Activated naive CD8-positive, alpha-beta T cell (primary cell): ENCODE measurements around the gene WBP1L.
A peak's percentile ranks its signal among the peaks of the same experiment; 100 is the strongest.

ENCODE experiments used
- H3K27ac Mint-ChIP-seq: one replicate; pipeline ENCODE4 v1.8.0; 2021; ENCODE audit warnings: mixed read lengths
- H3K27me3 Mint-ChIP-seq: one replicate; pipeline ENCODE4 v1.8.0; 2021; ENCODE audit warnings: mixed read lengths
- H3K36me3 Mint-ChIP-seq: one replicate; pipeline ENCODE4 v1.8.0; 2021; ENCODE audit warnings: mixed read lengths
- H3K4me1 Mint-ChIP-seq: one replicate; pipeline ENCODE4 v1.8.0; 2021; ENCODE audit warnings: low read depth, mixed read lengths
- H3K4me3 Mint-ChIP-seq: one replicate; pipeline ENCODE4 v1.8.0; 2021; ENCODE audit warnings: mild to moderate bottlenecking, mixed read lengths
- H3K9me3 Mint-ChIP-seq: one replicate; pipeline ENCODE4 v1.8.0; 2021; ENCODE audit warnings: low read depth, mixed read lengths

WBP1L gene

GRCh38 chr10:102775935-102776669, 32.4 kb downstream of the WBP1L start:
- Mint-ChIP-seq H3K27me3 (no peaks in the 10 kb centered on the region), H3K4me3 (peak overlapping the region; percentile 61), H3K27ac (peak overlapping the region; percentile 38), H3K4me1 (peaks cover 71% of the 10 kb centered on the region), H3K36me3 (peaks cover 4% of the 10 kb centered on the region), H3K9me3 (no peaks in the 10 kb centered on the region)

- H3K36me3 Mint-ChIP-seq = peaks cover 4% of the 10 kb centered on the region
- peak overlapping the region; percentile 10 for H3K27ac Mint-ChIP-seq
- H3K9me3 Mint-ChIP-seq = no peaks in the 10 kb centered on the region
- peaks cover 75% of the 10 kb centered on the region for H3K4me1 Mint-ChIP-seq
- no peak overlapping the region for H3K4me3 Mint-ChIP-seq
- no peaks in the 10 kb centered on the region for H3K27me3 Mint-ChIP-seq
Measured at GRCh38 chr10:102776779-102777456, 33.2 kb downstream of the WBP1L start.

- Mint-ChIP-seq H3K27ac (no peak overlapping the region), H3K27me3 (no peaks in the 10 kb centered on the region), H3K36me3 (peaks cover 4% of the 10 kb centered on the region), H3K9me3 (no peaks in the 10 kb centered on the region), H3K4me3 (peak overlapping the region; percentile 4), H3K4me1 (peaks cover 77% of the 10 kb centered on the region)
Measured at GRCh38 chr10:102777711-102778453, 34.1 kb downstream of the WBP1L start.

GRCh38 chr10:102778781-102779180, 35.0 kb downstream of the WBP1L start:
- no peaks in the 10 kb centered on the region for H3K9me3 Mint-ChIP-seq
- peaks cover 4% of the 10 kb centered on the region for H3K36me3 Mint-ChIP-seq
- H3K27me3 Mint-ChIP-seq = no peaks in the 10 kb centered on the region
- H3K27ac Mint-ChIP-seq = no peak overlapping the region
- H3K4me1 Mint-ChIP-seq = peaks cover 76% of the 10 kb centered on the region
- no peak overlapping the region for H3K4me3 Mint-ChIP-seq

GRCh38 chr10:102779680-102780526, 36.2 kb downstream of the WBP1L start:
- Mint-ChIP-seq H3K27me3 (no peaks in the 10 kb centered on the region), H3K9me3 (no peaks in the 10 kb centered on the region), H3K27ac (peak overlapping the region; percentile 24), H3K4me3 (no peak overlapping the region), H3K36me3 (peaks cover 4% of the 10 kb centered on the region), H3K4me1 (peaks cover 71% of the 10 kb centered on the region)

- Mint-ChIP-seq H3K27me3 (no peaks in the 10 kb centered on the region), H3K27ac (no peak overlapping the region), H3K9me3 (no peaks in the 10 kb centered on the region), H3K4me1 (peaks cover 66% of the 10 kb centered on the region), H3K36me3 (peaks cover 4% of the 10 kb centered on the region), H3K4me3 (no peak overlapping the region)
Measured at GRCh38 chr10:102780527-102780808, 36.7 kb downstream of the WBP1L start.

- Mint-ChIP-seq H3K27me3 (no peaks in the 10 kb centered on the region), H3K36me3 (peaks cover 4% of the 10 kb centered on the region), H3K27ac (peak overlapping the region; percentile 61), H3K4me3 (no peak overlapping the region), H3K9me3 (no peaks in the 10 kb centered on the region), H3K4me1 (peaks cover 66% of the 10 kb centered on the region)
Measured at GRCh38 chr10:102781090-102781920, 37.6 kb downstream of the WBP1L start.

GRCh38 chr10:102781921-102782557, 38.3 kb downstream of the WBP1L start:
- Mint-ChIP-seq H3K27ac (no peak overlapping the region), H3K36me3 (peaks cover 4% of the 10 kb centered on the region), H3K4me3 (no peak overlapping the region), H3K9me3 (no peaks in the 10 kb centered on the region), H3K27me3 (no peaks in the 10 kb centered on the region), H3K4me1 (peaks cover 63% of the 10 kb centered on the region)

- Mint-ChIP-seq H3K4me1 (peaks cover 57% of the 10 kb centered on the region), H3K4me3 (no peak overlapping the region), H3K27me3 (no peaks in the 10 kb centered on the region), H3K9me3 (no peaks in the 10 kb centered on the region), H3K27ac (no peak overlapping the region), H3K36me3 (peaks cover 4% of the 10 kb centered on the region)
Measured at GRCh38 chr10:102782673-102783551, 39.2 kb downstream of the WBP1L start.

- H3K27me3 Mint-ChIP-seq = no peaks in the 10 kb centered on the region
- H3K36me3 Mint-ChIP-seq = peaks cover 6% of the 10 kb centered on the region
- H3K27ac Mint-ChIP-seq = no peak overlapping the region
- H3K4me1 Mint-ChIP-seq = peaks cover 53% of the 10 kb centered on the region
- H3K9me3 Mint-ChIP-seq = no peaks in the 10 kb centered on the region
- H3K4me3 Mint-ChIP-seq = no peak overlapping the region
Measured at GRCh38 chr10:102783568-102783967, 39.8 kb downstream of the WBP1L start.

GRCh38 chr10:102785818-102786217, 42.1 kb downstream of the WBP1L start:
- Mint-ChIP-seq H3K4me3 (no peak overlapping the region), H3K9me3 (peaks cover 4% of the 10 kb centered on the region), H3K36me3 (peaks cover 10% of the 10 kb centered on the region), H3K4me1 (peaks cover 47% of the 10 kb centered on the region), H3K27ac (no peak overlapping the region), H3K27me3 (no peaks in the 10 kb centered on the region)

- Mint-ChIP-seq H3K36me3 (peaks cover 13% of the 10 kb centered on the region), H3K27ac (no peak overlapping the region), H3K4me3 (no peak overlapping the region), H3K27me3 (no peaks in the 10 kb centered on the region), H3K4me1 (peaks cover 48% of the 10 kb centered on the region), H3K9me3 (peaks cover 4% of the 10 kb centered on the region)
Measured at GRCh38 chr10:102791754-102792395, 48.1 kb downstream of the WBP1L start.
